Spleen (tissue), 7 donors: ENCODE measurements around the gene ALG14.

Experiments used
- POLR2A ChIP-seq, 3 donors: fragments of 450-650 bp; IDR thresholded peaks; one replicate each; pipeline ENCODE4 v1.5.1; 2017; ENCODE audit warnings: antibody characterized with exemption in 3 of 3, mild to moderate bottlenecking in 1 of 3
- POLR2AphosphoS5 ChIP-seq, 3 donors: sonication (generic); formaldehyde crosslinking; IDR thresholded peaks; one replicate each; pipeline ENCODE4 v1.5.1; 2017; ENCODE audit warnings: antibody characterized with exemption in 3 of 3
- TF ChIP-seq, protein P1 (sequence below), 11 experiments: fragments of 200-600 bp in 7 of 11; fragments of 450-650 bp in 4 of 11; sonication (generic) in 4 of 11; IDR thresholded peaks in 8 of 11; conservative IDR thresholded peaks in 3 of 11; 1 replicate in 7 of 11; 2 replicates in 4 of 11; pipeline versions ENCODE4 v1.4.0 to v1.8.0; 2016 to 2021; ENCODE audit warnings: antibody characterized with exemption in 11 of 11, inconsistent platforms in 4 of 11, mild to moderate bottlenecking in 1 of 11
- donor health status: DM: no; HTN: no; CAD: no; lungs with moderate emphysema.
- donor health status: DM: no; HTN: no; CAD: no.
- donor health status: DM: no; HTN: no; CAD: no.

DNA sequence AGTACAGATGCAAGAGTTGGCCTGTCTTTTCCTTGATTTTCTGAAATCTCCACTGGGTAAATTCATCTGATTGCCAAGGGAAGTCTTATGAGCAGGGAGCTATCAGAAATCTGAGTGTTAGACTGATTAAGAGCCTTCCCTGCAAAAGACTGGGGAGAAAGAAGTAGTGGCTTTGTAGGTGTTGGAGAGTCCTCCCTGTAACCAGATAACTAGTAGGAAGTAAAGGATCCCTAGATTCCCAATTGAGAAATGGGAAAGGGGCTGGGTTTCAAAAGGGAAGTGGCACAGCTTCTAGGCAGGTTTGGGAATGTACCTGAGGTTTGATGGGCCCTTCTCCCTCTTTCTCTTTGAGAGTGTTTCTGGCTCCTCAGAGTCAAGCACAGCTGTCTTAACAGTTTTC lies 46.5 kb upstream of the ALG14 start:
- TF ChIP-seq, protein P1, sequence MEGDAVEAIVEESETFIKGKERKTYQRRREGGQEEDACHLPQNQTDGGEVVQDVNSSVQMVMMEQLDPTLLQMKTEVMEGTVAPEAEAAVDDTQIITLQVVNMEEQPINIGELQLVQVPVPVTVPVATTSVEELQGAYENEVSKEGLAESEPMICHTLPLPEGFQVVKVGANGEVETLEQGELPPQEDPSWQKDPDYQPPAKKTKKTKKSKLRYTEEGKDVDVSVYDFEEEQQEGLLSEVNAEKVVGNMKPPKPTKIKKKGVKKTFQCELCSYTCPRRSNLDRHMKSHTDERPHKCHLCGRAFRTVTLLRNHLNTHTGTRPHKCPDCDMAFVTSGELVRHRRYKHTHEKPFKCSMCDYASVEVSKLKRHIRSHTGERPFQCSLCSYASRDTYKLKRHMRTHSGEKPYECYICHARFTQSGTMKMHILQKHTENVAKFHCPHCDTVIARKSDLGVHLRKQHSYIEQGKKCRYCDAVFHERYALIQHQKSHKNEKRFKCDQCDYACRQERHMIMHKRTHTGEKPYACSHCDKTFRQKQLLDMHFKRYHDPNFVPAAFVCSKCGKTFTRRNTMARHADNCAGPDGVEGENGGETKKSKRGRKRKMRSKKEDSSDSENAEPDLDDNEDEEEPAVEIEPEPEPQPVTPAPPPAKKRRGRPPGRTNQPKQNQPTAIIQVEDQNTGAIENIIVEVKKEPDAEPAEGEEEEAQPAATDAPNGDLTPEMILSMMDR (IDR thresholded peaks at IDR 0.05 in 8 of 11, conservative IDR thresholded peaks at IDR 0.05 in 3 of 11): no peak
- no peak for TF ChIP-seq POLR2AphosphoS5 (IDR thresholded peaks at IDR 0.05)
- no peak for TF ChIP-seq POLR2A (IDR thresholded peaks at IDR 0.05)
